Astrocyte of the spinal cord (primary cell): ENCODE measurements around the gene THAP8.

Source experiments
- DNase-seq: peaks from one replicate; pipeline ENCODE4 v3.0.0; 2011; ENCODE audit warnings: low read depth, low spot score
- H3K4me3 ChIP-seq: 2 replicates; pipeline ENCODE4 v1.5.1; 2011; ENCODE audit warnings: low read depth, mild to moderate bottlenecking, low read length, moderate library complexity
- in situ Hi-C: cut with HindIII; loops from 2 replicates; pipeline ENCODE4 v1.10.0; 2017; ENCODE audit warnings: low sequenced_read_pairs
- TF ChIP-seq, protein P1 (sequence below): IDR thresholded peaks from 2 replicates; pipeline ENCODE4 v1.5.1; 2012; ENCODE audit warnings: low read depth, mild to moderate bottlenecking, low read length, inconsistent platforms

Gene THAP8

DNA sequence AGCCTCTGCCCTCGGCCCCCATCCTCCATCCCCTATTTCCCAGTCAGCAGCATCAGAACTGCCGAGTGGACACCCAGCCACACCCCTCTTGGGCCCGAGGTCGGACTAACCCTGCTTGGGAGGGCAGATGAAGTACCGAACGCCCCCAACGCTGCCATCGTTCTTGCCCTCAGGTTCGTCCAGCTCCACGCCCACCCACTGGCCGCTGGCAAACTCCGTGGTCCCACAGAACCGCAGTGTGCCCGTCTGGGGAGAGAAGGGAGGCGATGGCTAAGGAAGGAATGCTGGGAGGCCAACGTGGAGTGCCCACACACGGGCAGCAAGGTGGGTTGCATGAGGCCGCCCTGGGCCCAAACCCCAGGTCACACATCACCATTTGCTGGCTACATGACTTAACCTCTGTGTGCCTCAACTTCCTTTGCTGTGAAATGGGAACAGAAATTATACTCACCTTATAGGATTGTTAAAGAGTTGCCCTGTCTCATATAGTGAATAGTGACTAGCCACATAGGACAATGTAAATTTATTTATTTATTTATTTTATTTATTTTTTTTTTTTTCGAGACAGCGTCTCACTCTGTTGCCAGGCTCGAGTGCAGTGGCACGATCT, 34.9 kb downstream of the THAP8 start:
- TF ChIP-seq, protein P1, sequence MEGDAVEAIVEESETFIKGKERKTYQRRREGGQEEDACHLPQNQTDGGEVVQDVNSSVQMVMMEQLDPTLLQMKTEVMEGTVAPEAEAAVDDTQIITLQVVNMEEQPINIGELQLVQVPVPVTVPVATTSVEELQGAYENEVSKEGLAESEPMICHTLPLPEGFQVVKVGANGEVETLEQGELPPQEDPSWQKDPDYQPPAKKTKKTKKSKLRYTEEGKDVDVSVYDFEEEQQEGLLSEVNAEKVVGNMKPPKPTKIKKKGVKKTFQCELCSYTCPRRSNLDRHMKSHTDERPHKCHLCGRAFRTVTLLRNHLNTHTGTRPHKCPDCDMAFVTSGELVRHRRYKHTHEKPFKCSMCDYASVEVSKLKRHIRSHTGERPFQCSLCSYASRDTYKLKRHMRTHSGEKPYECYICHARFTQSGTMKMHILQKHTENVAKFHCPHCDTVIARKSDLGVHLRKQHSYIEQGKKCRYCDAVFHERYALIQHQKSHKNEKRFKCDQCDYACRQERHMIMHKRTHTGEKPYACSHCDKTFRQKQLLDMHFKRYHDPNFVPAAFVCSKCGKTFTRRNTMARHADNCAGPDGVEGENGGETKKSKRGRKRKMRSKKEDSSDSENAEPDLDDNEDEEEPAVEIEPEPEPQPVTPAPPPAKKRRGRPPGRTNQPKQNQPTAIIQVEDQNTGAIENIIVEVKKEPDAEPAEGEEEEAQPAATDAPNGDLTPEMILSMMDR = no peak
- in situ Hi-C loops = no loop called here
- no peak overlapping the region for H3K4me3 ChIP-seq
- DNase-seq = no peak

GRCh38 chr19:36014012-36014924, 39.8 kb downstream of the THAP8 start, which contains the start of gene ALKBH6:
Gene ALKBH6, minus strand, starts transcription at chr19:36014213. Its CDS starts 816 bp downstream, at chr19:36013397.
- in situ Hi-C loops = no loop called here
- peak; percentile 99 for DNase-seq
- TF ChIP-seq, protein P1 = no peak
- H3K4me3 ChIP-seq = peak within 1 kb of the TSS; percentile 83

GRCh38 chr19:36013280-36014011, 40.6 kb downstream of the THAP8 start:
- no peak for DNase-seq
- H3K4me3 ChIP-seq = peak overlapping the region; percentile 83
- TF ChIP-seq, protein P1 = no peak
- in situ Hi-C loops = no loop called here

GRCh38 chr19:36010402-36010801, 43.7 kb downstream of the THAP8 start:
- in situ Hi-C loops = no loop called here

DNA sequence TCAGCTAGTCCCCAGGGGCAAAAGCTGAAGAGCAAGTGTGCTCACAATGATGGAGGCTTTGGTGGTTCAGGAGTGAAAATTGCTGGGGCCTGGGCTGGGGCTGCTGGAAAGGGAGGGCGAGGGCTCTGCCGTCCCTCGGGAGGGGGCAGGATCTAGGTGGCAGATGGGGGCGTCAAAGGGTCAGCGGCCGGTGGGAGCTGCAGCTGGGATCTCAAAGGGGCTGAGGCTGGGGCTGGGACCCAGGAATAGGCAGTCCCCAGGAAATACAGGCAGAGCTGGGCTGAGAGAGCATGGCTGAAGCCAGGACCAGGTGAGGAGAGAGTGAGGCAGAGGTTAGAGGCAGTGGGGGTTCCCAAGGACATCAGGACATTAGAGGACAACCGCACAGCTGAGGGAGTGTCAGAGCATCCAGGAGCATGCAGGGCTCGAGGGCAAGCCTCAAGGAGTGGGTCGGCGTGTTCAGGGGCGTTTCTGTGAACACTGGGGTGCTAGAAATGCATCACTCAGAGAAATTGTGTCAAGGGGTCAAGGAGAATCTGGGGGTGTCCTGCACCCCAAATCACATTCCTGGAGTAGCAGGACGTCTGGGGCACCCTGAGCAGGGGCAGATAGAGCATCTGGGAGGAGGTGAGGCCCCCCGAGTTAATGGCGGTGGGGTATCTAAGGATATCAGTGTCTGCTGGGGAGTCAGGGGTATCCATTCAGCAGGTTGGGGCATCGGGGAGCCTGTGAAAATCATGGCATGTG, 44.3 kb downstream of the THAP8 start:
- in situ Hi-C loops = no loop called here
- H3K4me3 ChIP-seq = peak overlapping the region; percentile 34
- no peak for DNase-seq
- TF ChIP-seq, protein P1 = no peak

More at GRCh38 chr19:36010402-36010801, 43.7 kb downstream of the THAP8 start:
- no peak for DNase-seq
- TF ChIP-seq, protein P1 = no peak
- no peak overlapping the region for H3K4me3 ChIP-seq

GRCh38 chr19:36009220-36009619, 44.9 kb downstream of the THAP8 start:
- DNase-seq = peak; percentile 50
- peak overlapping the region; percentile 34 for H3K4me3 ChIP-seq
- TF ChIP-seq, protein P1 = no peak
- in situ Hi-C loops = no loop called here
